GM19239 (cell line): ENCODE results near the gene CABP4.

ENCODE experiments used
- DNase-seq: peaks from one replicate; pipeline ENCODE4 v3.0.0; 2011; ENCODE audit warnings: low spot score; ENCODE audit not compliant: insufficient read length
- FAIRE-seq: peaks from 2 replicates; lab custom pipeline; 2011; peaks lifted over from hg19 to GRCh38; lab: Jason Lieb, UNC

CABP4 gene

GRCh38 chr11:67492801-67493547 lies 37.8 kb downstream of the CABP4 start:
- DNase-seq, result peak; percentile 8

GRCh38 chr11:67493548-67494370 lies 38.6 kb downstream of the CABP4 start:
- FAIRE-seq, result no peak
- peak; percentile 1 for DNase-seq

More at GRCh38 chr11:67492801-67493547, 37.8 kb downstream of the CABP4 start:
- FAIRE-seq, result no peak

DNA sequence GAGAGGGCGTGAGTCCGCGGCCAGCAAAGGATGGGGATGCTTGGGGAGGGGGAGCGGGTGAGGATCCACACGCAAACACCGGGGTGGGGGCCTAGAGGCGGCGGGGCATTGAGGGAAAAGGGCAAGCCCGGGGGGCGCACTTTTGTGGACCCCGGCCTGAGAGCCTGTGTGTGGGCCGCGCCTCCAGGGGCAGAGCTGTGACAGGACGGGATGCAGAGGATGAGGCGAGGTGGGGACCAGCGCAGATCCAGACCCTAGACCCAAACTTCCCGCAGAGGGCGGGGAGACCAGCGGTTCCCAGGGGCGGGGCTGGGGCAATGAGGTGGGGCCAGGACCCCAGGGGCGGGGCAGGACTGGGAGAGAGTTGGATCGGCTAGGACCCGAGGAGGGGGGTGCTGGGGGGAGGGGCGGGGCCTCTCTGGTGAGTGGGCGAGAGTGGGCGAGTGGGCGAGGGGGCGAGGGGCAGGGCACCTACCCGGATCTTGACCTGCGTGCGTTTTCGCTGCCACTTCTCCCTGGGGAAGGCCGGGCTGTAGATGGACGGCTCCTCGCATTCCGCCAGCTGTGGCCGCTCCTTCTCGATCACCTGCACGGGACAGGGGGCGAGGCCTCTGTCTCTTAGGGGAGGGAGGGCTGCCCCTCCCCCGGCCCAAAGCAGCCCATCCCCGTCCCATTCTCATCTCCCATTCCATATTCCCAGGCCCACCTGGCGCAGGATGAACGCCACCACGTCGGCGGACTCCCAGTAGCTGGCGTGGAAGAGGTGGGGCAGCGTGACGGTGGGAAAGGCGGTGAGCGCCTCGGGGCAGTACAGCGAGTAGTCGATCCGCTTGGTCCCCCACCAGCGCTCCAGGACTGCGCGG lies 39.4 kb downstream of the CABP4 start:
- DNase-seq (no peak), FAIRE-seq (no peak)

DNA sequence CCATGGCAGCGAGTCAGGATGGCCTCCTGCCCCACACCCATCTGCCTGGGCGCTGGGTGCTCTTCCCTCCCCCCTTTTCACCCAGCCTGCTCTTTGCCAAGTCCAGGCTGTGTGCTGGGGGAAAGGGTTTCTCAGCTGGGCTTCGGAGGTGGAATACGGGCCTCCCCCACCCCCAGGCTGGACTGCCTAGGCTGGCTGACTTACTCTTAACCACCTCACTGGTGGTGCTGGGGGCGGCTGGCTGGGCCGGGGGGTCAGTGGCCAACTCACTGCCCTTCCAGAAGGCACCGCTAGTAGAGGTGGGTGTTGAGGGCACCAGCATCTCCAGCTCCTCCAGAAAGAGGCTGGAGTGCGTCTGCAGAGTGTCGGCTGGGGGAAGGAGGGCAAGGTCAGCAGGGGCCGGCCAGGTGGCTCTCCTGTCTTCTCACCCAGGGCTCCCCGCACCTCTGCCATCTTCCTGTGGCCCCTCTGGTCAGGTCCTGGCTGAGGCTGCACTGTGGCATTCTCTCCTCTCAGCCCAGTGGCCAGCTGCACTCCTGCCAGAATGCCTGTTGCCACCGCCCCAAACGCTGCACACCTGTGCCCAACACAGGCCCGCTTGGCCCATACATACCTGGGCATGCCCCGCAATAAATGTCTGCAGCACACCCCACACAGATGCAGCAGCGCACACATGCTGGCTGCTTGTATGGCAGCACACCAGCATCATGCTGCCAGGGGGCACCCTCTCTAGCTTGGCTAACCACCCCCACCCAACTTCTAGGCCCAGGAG lies 40.3 kb downstream of the CABP4 start:
- no peak for DNase-seq
- no peak for FAIRE-seq

DNA sequence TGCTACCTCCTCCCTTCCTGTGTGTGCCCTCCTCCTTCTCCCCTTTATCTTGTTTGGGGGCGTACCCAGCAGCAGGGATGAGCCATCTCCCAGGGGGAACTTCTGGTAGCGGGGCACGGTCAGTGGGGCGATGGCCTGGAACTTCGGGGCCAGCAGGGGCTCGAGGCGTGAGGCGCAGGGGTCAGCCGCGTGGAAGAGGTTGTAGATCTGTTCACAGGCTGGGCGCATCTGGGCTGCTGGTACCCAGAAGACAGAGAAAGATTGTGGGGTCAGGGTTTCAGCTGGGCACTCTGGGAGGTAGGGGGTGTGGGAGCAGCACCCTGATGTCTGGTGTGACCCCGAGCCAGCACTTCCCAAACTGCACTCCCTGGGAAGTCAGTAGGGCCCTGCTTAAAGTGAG lies 41.0 kb downstream of the CABP4 start:
- FAIRE-seq (no peak), DNase-seq (no peak)

DNA sequence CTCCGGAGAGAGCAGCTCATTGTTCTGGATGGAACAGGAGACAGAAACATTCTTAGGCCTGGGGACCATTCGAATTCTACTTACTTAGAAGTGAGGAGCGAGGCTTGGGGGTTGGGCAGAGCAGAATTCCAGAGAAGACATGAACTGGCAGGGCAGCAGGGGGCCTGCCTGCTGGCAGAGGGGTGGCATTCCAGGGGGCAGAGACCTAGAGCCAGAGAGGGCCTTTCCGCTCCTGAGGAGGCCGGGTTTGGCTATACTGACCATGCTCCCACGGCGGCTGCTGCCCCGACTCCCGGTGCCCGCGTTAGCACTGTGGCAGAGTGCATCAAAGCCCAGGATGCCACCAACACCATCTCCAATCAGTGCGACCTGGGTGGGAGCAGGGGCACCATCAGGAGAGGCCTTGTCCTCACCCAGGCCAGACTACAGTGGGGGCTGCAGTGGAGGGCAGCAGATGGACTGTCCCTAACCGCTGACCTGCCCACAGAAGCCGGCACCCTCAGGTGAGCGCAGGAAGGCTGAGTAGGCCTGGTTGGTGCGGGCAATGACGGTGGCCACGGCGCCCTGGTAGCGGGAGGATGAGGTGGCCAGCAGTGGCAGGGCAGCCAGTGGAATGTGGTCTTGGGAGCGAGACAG lies 42.6 kb downstream of the CABP4 start:
- no peak for DNase-seq
- no peak for FAIRE-seq

- FAIRE-seq (no peak), DNase-seq (no peak)
These were observed 43.4 kb downstream of the CABP4 start for GRCh38 chr11:67498544-67498972.

- DNase-seq (no peak), FAIRE-seq (no peak)
These were observed 44.8 kb downstream of the CABP4 start for GRCh38 chr11:67499808-67500483.

DNA sequence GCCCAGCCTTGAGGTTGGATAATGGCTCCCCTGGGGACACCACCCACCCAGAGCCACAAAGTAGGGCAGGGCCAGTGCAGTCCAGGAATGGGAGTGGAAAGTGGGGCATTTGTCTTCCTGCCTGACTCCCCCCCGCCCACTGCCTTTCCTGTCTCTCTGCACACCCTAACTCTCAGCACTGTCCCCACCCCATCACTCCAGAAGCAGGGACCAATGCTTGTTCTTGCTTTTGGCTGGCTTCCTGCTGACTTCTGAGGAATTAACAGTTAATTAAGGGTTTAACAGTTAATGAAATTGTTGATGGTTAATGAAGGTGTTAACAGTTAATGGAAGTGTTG lies 45.3 kb downstream of the CABP4 start:
- FAIRE-seq (no peak), DNase-seq (no peak)

DNA sequence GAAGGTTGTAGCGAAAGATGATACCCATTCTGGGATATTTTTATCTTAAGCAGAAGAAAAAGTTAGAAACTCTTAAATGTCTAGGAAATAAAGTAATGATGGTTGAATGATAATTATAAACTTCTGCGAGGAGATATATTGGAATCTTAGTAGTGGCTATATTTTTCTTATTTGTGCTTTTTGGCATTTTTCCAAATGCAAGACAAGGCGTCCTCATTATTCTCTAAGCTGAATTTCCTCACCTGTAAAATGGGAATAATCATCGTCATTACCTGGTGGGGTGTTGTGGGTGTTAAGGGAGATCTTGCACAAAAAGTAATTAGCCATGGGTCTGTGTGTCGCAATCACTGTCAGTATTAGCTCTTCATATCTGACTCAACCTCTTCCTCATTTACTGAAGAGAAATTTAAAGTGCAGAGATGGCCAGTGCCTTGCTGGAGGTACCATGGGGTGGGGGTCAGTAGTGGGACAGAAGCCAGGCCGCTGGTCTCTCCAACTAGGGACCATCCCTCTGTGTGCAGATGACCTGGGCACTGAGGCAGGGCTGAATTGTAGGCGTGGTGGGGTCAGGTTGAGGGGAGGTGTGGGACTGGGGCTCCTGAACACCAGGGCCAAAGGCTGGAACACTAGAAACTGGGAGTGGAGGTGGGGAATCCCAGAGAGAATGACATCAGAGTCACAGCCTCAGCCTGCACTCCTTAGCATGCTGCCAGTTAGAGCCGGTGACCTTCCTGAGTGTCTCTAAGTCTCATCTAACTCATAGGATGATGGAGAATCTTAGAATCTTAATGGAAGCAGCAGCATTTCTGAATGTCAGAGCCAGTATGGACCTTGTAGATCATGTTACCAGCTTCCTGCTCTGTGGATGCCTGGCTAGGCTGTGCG lies 45.9 kb downstream of the CABP4 start:
- no peak for DNase-seq
- no peak for FAIRE-seq

- no peak for FAIRE-seq
- DNase-seq, result no peak
These were observed 46.7 kb downstream of the CABP4 start for GRCh38 chr11:67501854-67502253.

- no peak for DNase-seq
- no peak for FAIRE-seq
These were observed 47.3 kb downstream of the CABP4 start for GRCh38 chr11:67502328-67502979.

DNA sequence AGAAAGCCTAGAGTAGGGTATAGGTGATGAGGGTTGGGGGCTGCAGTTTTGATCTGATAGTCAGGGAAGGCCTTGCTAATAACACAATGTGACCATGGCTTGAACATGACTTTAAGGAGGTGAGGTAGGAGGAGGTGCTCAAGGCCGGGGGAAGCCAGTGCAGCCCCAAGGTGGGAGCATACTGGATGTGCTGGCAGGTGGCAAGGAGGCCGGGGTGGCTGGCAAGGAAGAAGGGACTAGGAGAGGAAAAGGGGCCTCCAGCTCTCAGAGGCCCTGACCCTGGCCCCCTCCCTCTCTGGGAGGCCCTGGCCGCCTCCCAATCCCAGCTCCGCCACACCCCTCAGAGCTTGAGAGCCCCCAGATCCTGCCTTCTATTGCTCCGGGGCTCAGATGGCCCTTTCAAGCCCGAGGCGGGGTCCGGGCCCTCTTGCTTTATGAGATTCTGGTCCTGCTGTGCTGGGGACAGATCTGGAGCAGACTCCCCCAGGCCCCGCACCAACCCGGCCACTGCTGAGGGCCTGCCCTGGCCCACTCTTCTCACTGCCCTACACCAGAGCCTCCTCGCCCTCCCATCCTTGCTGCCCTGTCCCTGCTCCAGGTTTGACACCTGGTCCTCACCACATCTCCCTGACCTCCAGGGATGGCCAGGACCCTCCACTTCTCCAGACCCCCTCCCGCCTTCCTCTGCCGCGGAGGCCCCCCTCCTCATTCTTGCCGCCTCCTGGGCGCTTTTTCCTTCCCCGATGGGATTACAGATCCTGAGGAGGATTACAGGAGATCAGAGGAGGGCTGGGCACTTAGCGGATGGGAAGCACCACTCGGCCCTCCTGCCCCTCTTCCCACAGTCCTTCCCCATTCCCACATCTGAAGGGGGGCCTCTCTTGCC lies 48.2 kb downstream of the CABP4 start:
- no peak for DNase-seq
- no peak for FAIRE-seq

DNA sequence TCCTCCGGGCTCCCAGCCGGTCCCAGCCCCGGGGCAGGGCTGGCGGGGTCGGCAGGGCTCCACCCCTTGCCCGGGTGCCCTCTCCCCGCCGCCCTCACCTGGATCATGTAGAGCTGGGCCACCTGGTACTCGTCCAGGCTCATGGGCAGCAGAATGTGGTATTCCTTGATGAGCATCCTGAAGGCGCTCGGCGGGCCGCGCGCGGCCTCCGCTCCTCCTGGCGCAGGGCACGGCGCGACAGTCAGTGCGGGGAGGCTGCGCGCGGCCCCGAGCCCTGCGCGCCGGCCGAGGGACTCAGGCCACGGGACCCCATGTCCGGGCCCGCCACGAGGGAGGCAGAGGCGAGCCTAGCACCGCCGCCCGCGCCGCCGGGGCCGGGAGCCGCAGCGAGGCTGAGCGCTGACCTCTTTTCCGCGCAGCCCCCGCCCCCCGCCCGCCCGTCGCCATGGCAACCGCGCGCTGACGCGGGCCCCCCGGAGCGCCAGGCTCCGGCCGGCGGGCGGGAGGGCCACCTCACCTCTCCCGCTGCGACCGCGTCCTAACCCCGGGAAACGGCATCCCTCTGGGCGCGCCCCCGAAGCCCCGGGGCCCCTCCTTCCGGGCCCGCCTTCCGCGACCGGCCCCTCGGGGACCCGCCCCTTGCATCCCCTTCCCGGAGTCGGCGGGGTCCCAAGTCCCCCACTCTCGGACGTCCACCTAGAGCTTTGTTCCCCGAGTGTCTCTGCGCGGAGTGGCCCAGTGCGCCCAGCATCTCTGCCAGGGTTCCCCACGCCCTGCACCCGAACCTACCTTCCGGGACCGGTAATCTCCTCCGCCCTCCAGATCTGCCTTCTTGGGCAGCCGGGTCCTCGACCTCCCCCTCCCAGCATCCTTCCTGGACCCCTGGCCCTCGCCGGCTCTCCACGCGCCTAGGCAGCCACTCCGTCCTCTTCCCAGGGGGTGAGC lies 49.1 kb downstream of the CABP4 start:
- FAIRE-seq (no peak), DNase-seq (no peak)

- DNase-seq (peak; percentile 85), FAIRE-seq (no peak)
These were observed 49.9 kb downstream of the CABP4 start, which contains the start of gene PITPNM1 for GRCh38 chr11:67504950-67505581. Gene PITPNM1, minus strand, starts transcription at chr11:67505363. Its CDS starts 1,183 bp downstream, at chr11:67504180.
